Limb (tissue), 2 donors: Measurements from ENCODE around the gene ARHGEF38.
"Not testable (repeated sequence)": the region's sequence is repeated elsewhere in the genome, so short reads cannot be mapped to it uniquely, and the experiment has no call there.

Experiments used
- DNase-seq, 2 donors: peaks; one replicate each; pipeline ENCODE4 v3.0.0-alpha.2; 2016; ENCODE audit errors: extremely low spot score in 2 of 2

ARHGEF38 gene

GRCh38 chr4:105651884-105652283 is 99.5 kb downstream of the ARHGEF38 start:
- no peak for DNase-seq

DNA sequence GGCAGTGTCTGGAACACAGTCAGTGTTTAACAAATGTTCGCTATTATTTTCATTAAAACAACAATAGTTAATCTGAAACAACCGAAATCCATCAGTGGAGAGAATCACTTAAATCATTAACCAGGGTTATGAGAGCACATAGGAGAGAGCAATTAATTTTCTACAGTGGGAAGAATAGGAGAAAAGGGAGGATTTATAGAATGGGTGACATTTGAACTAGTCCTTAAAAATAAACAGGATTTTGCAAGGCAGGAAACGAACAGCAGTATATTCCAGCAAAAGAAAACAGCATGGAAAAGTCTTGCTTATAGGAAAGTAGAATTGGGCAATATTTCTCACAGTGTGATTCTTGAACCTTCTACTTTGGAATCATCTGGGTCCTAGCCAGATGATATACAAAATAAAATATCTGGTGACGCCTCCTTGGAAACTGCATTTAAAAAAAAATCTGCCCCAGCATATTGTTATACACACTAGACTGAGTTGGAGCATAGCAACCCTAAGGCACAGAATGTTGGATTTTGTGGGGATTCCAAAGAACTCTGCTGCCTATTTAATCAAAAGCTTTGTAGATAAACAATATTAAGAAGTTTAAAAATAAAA is 100.0 kb downstream of the ARHGEF38 start:
- no peak for DNase-seq

GRCh38 chr4:105657117-105657765 is 104.8 kb downstream of the ARHGEF38 start:
- no peak for DNase-seq

GRCh38 chr4:105659190-105659589 is 106.8 kb downstream of the ARHGEF38 start:
- no peak for DNase-seq

DNA sequence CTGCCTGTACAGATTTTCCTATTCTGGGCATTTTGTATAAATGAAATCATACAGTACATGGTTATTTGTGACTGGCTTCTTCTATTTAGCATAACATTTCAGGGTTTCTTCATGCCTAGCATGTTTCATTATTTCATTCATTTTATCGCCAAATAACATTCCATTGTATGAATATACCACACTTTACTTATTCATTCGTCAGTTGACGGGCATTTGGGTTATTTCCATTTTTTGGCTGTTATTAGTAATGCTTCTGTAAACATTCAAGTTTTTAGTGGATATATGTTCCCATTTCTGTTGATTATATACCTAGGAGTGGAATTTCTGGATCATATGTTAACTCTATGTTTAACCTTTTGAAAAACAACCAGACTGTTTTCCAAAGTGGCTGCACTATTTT is 108.6 kb downstream of the ARHGEF38 start:
- no peak for DNase-seq

DNA sequence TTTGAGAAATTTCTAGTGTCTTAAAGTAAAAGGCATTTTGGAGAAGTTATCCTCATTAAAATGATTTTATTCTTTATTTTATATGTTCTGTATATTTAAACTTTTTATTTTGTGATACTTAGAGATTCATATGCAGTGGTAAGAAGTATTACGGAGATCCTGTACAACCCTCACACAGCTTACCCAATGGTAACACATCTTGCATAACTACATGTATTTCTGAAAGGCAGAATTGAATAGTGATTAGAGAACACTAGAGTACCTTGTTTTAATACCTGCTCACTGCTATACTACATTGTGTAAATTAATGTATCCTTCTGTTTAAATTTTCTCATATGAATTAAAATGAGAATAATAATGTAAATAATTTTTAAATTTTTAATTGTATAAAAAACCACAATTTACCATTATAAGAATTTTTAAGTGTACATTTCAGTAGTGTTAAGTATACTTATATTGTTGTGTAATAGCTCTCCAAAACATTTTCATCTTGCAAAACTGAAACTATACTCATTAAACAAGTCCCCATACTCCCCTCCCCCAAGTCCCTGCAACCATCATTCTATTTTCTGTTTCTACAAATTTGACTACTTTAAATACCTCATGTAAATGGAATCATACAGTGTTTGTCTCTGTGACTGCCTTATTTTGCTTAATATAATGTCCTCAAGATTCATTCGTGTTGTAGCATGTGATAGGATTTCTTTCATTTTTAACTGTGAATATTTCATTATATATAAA is 110.7 kb downstream of the ARHGEF38 start:
- no peak for DNase-seq

DNA sequence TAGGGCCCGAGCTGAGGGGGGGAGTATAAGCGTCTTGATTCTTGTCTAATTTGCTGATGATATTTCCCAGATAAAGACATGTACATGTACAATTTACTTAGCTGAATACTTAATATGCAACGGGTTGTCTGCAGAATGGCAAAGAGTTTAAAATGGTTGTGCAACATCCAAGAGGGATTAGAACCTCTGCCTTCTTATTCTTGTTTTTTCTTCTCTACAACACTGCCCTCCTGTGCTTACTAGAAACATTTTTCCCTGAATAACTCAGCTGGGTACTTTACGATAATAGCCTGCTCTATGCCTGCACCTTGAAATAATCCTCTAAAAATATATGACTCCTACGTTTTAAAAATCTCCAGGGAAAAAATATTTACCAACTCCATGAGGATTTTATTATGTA is 114.3 kb downstream of the ARHGEF38 start:
- no peak for DNase-seq

GRCh38 chr4:105670684-105671083 is 118.3 kb downstream of the ARHGEF38 start:
- no peak for DNase-seq

DNA sequence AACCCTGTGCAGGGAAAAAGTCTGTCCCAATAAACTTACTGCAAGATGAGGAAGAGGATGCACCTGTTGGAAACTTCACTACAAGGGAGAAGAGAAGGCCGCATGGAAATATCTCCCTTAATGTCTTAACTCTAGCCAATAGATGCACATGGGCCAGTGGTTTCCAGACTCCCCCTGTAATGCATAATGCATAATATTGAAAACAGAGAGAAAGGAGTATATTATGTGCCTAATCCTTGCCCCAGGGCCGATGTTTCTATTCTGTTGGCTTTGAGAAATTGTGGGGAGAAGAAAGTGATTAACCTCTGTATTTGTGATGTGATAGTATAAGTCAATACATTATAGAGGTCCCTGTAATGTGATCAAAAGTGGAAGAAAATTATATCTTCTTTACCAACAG is 118.9 kb downstream of the ARHGEF38 start:
- DNase-seq = no peak

GRCh38 chr4:105674011-105674410 is 121.6 kb downstream of the ARHGEF38 start:
- no peak for DNase-seq

GRCh38 chr4:105677709-105678108 is 125.3 kb downstream of the ARHGEF38 start:
- no peak for DNase-seq

DNA sequence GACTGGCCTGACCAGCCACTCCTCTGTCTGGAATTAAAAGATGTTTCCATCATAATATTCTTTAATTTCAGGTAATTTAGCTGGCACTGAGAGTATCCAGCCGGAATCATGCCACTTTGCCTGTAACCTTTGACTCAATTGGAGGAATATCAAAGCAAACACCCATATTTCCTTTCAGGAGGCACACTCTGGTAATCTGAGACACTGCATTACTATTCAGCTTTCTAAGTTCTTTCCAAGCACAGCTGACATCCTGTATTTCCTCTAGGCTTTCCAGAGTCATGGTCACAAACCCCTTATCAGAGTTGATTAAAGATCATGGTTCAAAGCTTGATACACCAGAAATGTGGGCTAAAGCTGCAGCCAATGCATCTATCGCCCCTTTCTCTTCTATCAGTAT is 126.8 kb downstream of the ARHGEF38 start:
- no peak for DNase-seq

GRCh38 chr4:105683038-105683437 is 130.6 kb downstream of the ARHGEF38 start:
- DNase-seq = no peak

DNA sequence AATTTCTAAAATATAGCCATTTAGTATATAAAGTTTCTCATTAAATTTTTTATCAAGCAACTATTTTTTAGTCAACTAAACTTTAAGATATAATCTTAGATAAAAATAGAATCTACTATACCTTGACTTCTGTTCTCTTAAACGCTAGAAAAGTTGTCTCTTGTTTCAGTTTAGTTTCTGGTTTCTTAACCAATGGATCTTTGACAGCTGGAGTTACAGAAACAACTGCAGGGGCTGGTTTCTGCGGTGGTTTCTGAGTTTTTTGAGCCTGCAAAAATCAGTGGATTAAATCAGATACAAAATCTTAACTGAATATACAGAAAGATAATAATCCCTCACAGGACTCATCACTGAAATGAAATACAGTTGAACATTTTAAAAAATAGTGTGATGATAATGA is 134.2 kb downstream of the ARHGEF38 start:
- DNase-seq = no peak

DNA sequence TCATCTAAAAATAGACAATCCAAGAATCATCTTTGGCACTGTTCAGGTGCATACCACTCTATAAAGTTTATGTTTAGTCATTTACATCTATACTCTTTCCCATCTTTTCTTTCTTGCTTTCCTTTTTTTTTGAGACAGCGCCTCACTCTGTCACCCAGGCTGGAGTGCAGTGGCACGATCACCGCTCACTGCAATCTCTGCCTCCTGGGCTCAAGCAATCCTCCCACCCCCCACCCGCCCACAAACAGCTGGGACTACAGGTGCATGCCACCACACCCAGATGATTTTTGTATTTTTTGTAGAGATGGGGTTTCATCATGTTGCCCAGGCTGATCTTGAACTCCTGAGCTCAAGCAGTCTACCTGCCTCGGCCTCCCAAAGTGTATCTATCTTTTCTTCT is 142.4 kb downstream of the ARHGEF38 start:
- DNase-seq = not testable (repeated sequence)

- DNase-seq = not testable (repeated sequence)
Observed at GRCh38 chr4:105695832-105696231, 143.4 kb downstream of the ARHGEF38 start.

DNA sequence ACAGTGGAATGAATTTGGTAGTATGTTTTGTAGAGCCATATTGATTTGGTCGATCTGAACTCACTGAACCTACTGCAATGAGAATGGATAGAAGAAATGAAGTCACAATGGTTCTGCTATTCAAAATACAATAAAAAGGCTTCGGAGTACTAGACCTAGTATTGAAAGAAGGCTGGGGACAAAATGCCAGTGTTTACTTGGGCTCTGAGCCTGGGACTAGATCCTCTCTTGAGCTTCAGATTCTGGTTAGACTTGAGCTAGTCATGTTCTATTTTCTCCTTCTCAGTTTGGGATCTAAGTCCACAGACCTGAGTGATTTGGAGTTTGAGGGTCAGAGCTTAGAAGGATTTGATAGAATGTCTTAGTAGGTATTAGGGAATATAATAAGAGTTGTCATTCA is 146.2 kb downstream of the ARHGEF38 start:
- DNase-seq = no peak

- no peak for DNase-seq
Observed at GRCh38 chr4:105707782-105708180, 155.4 kb downstream of the ARHGEF38 start.

DNA sequence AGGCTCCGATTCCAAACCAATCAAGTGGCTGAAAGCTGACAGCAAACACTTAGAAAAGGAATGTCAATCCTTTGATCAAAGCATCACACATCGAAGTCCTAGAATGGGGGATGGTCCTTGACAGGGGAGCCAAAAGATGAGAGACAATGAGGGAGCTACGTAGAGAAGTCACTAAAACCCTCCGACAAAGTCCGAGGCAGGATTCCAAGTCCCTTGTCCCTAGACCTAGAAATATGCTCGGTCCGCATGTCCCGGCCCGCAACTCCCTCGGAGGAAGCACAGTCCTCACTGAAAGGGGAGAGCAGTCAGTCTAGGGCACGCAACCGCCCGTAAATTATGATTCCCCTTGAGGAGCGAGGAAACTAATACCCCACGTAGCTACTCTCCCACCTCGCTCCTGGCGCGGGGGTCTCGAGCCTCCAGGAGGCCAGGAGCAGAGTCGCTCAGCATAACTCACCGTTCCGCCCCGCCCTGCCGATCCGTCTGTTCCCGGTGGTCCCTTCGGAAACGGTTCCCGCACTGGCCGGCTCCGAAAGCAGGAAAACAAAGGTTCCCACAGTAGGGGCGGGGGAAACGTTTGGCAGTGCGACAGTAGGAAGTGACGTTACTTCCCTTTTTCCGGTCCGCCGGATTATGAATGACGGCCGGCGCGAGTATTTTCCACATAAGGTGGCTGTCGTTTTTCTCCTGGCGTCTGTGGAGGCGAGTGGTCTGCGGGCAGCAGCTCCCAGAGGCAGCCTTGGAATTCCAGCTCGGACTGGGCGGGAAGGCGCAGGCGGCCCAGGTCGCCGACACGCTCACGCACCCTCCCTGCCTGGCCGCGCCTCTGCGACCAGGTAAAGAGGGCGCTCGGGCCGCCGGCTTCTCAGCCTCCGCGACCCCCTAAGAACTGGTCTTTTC is 156.0 kb downstream of the ARHGEF38 start, which contains the start of the genes GSTCD and INTS12:
Gene GSTCD (plus strand): TSS at position 604 of the 900 bp plus-strand sequence. CDS start 8,830 bp downstream, outside the sequence.
Gene INTS12 (minus strand): TSS at position 509 of the 900 bp plus-strand sequence. CDS start 8,684 bp downstream, outside the sequence.
- peak; percentile 93 to 95 for DNase-seq

- DNase-seq = peak in 1 of 2 donors; percentile 3
Observed at GRCh38 chr4:105709081-105709450, 156.6 kb downstream of the ARHGEF38 start.

- DNase-seq = no peak
Observed at GRCh38 chr4:105710012-105710600, 157.7 kb downstream of the ARHGEF38 start.
